Activated CD8-positive, alpha-beta T cell treated with anti-CD3 and anti-CD28 coated beads for 36 hours (primary cell): ENCODE data around the gene ANKRD44. TPM values are rescaled to one million over a fixed set of nuclear protein-coding genes. Genes with fewer than 3 reads are reported as not detected.

Experiments
- ATAC-seq: fragments of 200-7000 bp; cut with Tn5 transposase; one replicate; pipeline ENCODE4 v1.10.0; 2021; ENCODE audit warnings: mild to moderate bottlenecking, moderate library complexity
- CTCF ChIA-PET: fragments of 350-600 bp; sonication (Branson Sonifier 250); formaldehyde crosslinking; loops from one replicate; lab custom pipeline; 2021; ENCODE audit warnings: antibody characterized with exemption; lab: Charles Lee
- POLR2A ChIA-PET: fragments of 350-600 bp; sonication (Branson Sonifier 250); formaldehyde crosslinking; loops from one replicate; lab custom pipeline; 2021; ENCODE audit warnings: antibody characterized with exemption; lab: Charles Lee
- DNase-seq: peaks from one replicate; pipeline ENCODE4 v3.0.0-alpha.2; 2020
- H3K27ac Mint-ChIP-seq: one replicate; pipeline ENCODE4 v1.8.0; 2021; ENCODE audit warnings: mild to moderate bottlenecking, mixed read lengths
- H3K27me3 Mint-ChIP-seq: one replicate; pipeline ENCODE4 v1.8.0; 2021; ENCODE audit warnings: mixed read lengths
- H3K36me3 Mint-ChIP-seq: one replicate; pipeline ENCODE4 v1.8.0; 2021; ENCODE audit warnings: low read depth, mixed read lengths
- H3K4me1 Mint-ChIP-seq: one replicate; pipeline ENCODE4 v1.8.0; 2021; ENCODE audit warnings: low read depth, mixed read lengths
- H3K4me3 Mint-ChIP-seq: one replicate; pipeline ENCODE4 v1.8.0; 2021; ENCODE audit warnings: mild to moderate bottlenecking, moderate library complexity, mixed read lengths
- H3K9me3 Mint-ChIP-seq: one replicate; pipeline ENCODE4 v1.8.0; 2021; ENCODE audit warnings: mixed read lengths
- intact Hi-C: fragments of 100-400 bp; cut with micrococcal nuclease; formaldehyde crosslinking; loops from one replicate; pipeline ENCODE4 v1.10.0; 2022
- total RNA-seq, 2 experiments: library from RNA; stranded (reverse); gene quantifications; one replicate each; pipeline ENCODE4 v1.2.3, GENCODE V29; 2021
- TF ChIP-seq, protein P1 (sequence below): fragments of 200-600 bp; IDR thresholded peaks from one replicate; pipeline ENCODE4 v1.8.0; 2022; ENCODE audit warnings: antibody characterized with exemption, mild to moderate bottlenecking

The ANKRD44 gene
- total RNA-seq, 2 experiments from 2014 or later = 131 to 132 TPM

- Mint-ChIP-seq H3K27me3 (no peaks in the 10 kb centered on the region), H3K4me1 (peaks cover 12% of the 10 kb centered on the region), H3K27ac (peak overlapping the region; percentile 21), H3K9me3 (no peaks in the 10 kb centered on the region), H3K36me3 (peaks cover 66% of the 10 kb centered on the region), H3K4me3 (no peak overlapping the region)
- ChIA-PET CTCF (interaction anchor here (1.2 kb wide), 1 partner anchor 10 kb away, joined by 6 read pairs; no protein-coding TSS in a partner anchor), POLR2A (no interaction called here)
- intact Hi-C loops = no loop called here
- TF ChIP-seq, protein P1, sequence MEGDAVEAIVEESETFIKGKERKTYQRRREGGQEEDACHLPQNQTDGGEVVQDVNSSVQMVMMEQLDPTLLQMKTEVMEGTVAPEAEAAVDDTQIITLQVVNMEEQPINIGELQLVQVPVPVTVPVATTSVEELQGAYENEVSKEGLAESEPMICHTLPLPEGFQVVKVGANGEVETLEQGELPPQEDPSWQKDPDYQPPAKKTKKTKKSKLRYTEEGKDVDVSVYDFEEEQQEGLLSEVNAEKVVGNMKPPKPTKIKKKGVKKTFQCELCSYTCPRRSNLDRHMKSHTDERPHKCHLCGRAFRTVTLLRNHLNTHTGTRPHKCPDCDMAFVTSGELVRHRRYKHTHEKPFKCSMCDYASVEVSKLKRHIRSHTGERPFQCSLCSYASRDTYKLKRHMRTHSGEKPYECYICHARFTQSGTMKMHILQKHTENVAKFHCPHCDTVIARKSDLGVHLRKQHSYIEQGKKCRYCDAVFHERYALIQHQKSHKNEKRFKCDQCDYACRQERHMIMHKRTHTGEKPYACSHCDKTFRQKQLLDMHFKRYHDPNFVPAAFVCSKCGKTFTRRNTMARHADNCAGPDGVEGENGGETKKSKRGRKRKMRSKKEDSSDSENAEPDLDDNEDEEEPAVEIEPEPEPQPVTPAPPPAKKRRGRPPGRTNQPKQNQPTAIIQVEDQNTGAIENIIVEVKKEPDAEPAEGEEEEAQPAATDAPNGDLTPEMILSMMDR = no peak
- DNase-seq = no peak
- no peak for ATAC-seq
These were observed 224.9 kb downstream of the ANKRD44 start for GRCh38 chr2:197085665-197086064.

- Mint-ChIP-seq H3K4me1 (no peaks in the 10 kb centered on the region), H3K27me3 (no peaks in the 10 kb centered on the region), H3K36me3 (peaks cover 76% of the 10 kb centered on the region), H3K27ac (no peak overlapping the region), H3K9me3 (peaks cover 6% of the 10 kb centered on the region), H3K4me3 (no peak overlapping the region)
- DNase-seq = no peak
- intact Hi-C loops = no loop called here
- TF ChIP-seq, protein P1 = no peak
- POLR2A ChIA-PET = interaction anchor here (1.0 kb wide), 1 partner anchor 9 kb away, joined by 3 read pairs; no protein-coding TSS in a partner anchor
- CTCF ChIA-PET = interaction anchor here (1.1 to 1.4 kb wide), 3 partner anchors 10 to 142 kb away, joined by 3 to 4 read pairs (median 4); no protein-coding TSS in a partner anchor
- ATAC-seq = no peak
These were observed 229.3 kb downstream of the ANKRD44 start for GRCh38 chr2:197081294-197081693.

GRCh38 chr2:197080578-197081216 is 229.9 kb downstream of the ANKRD44 start:
- ATAC-seq = no peak
- ChIA-PET POLR2A (interaction anchor here (1.0 kb wide), 1 partner anchor 8 kb away, joined by 3 read pairs; no protein-coding TSS in a partner anchor), CTCF (interaction anchor here (1.4 kb wide), 1 partner anchor 10 kb away, joined by 4 read pairs; no protein-coding TSS in a partner anchor)
- Mint-ChIP-seq H3K9me3 (peaks cover 6% of the 10 kb centered on the region), H3K36me3 (peaks cover 78% of the 10 kb centered on the region), H3K4me3 (no peak overlapping the region), H3K4me1 (peaks cover 4% of the 10 kb centered on the region), H3K27ac (no peak overlapping the region), H3K27me3 (no peaks in the 10 kb centered on the region)
- TF ChIP-seq, protein P1 = no peak
- DNase-seq = no peak
- intact Hi-C loops = no loop called here

GRCh38 chr2:197079832-197080555 is 230.6 kb downstream of the ANKRD44 start:
- peaks cover 6% of the 10 kb centered on the region for H3K4me1 Mint-ChIP-seq
- CTCF ChIA-PET = no interaction called here
- no peaks in the 10 kb centered on the region for H3K27me3 Mint-ChIP-seq
- no peak overlapping the region for H3K4me3 Mint-ChIP-seq
- intact Hi-C loops = no loop called here
- ATAC-seq (no peak), DNase-seq (no peak)
- H3K9me3 Mint-ChIP-seq = peaks cover 6% of the 10 kb centered on the region
- H3K27ac Mint-ChIP-seq = no peak overlapping the region
- peaks cover 78% of the 10 kb centered on the region for H3K36me3 Mint-ChIP-seq
- POLR2A ChIA-PET = no interaction called here
- TF ChIP-seq, protein P1 = no peak

DNA sequence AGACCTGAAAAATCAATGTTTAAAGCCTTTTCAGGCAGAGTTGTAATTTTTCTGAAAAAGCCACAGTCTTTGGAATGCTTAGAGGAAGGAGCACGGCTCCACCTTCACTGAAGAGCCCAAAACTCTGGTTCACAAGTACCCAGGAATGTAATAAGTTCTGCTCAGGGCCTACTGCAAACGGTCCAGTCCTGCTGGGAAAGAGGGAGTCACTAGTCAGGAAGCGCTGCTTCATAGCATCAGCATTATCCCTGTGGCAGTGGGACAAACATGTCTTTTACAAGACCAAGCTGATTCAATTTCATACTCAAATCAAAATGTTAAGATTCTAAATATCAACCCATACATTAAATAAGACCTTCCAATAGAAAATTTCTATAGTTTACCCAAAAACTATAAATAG is 231.2 kb downstream of the ANKRD44 start:
- DNase-seq = no peak
- CTCF ChIA-PET = no interaction called here
- peaks cover 82% of the 10 kb centered on the region for H3K36me3 Mint-ChIP-seq
- POLR2A ChIA-PET = no interaction called here
- no peak for ATAC-seq
- H3K9me3 Mint-ChIP-seq = peaks cover 6% of the 10 kb centered on the region
- peaks cover 12% of the 10 kb centered on the region for H3K4me1 Mint-ChIP-seq
- no peak overlapping the region for H3K27ac Mint-ChIP-seq
- no peaks in the 10 kb centered on the region for H3K27me3 Mint-ChIP-seq
- H3K4me3 Mint-ChIP-seq = no peak overlapping the region
- intact Hi-C loops = no loop called here
- TF ChIP-seq, protein P1 = no peak
